ENCODE data around the gene NR6A1. TPM values are rescaled to one million over a fixed set of nuclear protein-coding genes. Genes with fewer than 3 reads are reported as not detected.

NR6A1 gene
- total and polyA plus RNA-seq, 2 of the 13 experiments (the other 11 are each of a cell fraction or from before 2014, with no cell fraction given): 28.1 to 31.5 TPM

DNA sequence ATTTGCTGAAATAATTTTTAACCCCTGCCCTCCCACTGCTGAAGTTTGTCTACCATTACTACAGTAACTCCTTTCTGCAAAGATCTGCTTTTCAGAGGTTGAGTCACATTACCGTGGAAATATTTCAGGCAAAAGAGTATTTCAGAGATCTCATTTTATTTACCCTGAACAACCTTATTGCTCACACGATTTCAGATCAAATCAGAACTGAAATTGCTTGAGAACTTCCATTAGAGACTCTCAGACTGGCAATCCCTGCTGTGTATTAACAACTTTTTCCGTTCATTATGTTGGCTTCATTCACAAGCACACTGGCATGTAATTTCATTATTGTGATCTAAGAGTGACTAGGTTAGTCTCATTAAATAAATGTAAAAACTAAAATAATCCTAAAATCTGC is 16.1 kb downstream of the NR6A1 start:
- Histone ChIP-seq H3K4me2 (ENCODE audit: low read depth, low read length) (no peak overlapping the region), H4K20me1 (ENCODE audit: insufficient read depth, low read length) (peaks cover 10% of the 10 kb centered on the region; the same call in 1 of the 2 replicates), H2AFZ (ENCODE audit: low read length) (no peak overlapping the region), H3K4me1 (ENCODE audit: insufficient read depth, low read length) (peaks cover 75% of the 10 kb centered on the region), H3K4me3 (replicated peaks in 1 of 3; ENCODE audit: insufficient read depth in 1 of 3, low read depth in 2 of 3, low read length in 3 of 3) (no peak overlapping the region), H3K79me2 (ENCODE audit: insufficient read depth, low read length) (peaks cover 84% of the 10 kb centered on the region), H3K9me3 (ENCODE audit: low read length) (no peaks in the 10 kb centered on the region), H3K9ac (ENCODE audit: insufficient read depth, low read depth, low read length) (no peak overlapping the region), H3K36me3 (replicated peaks in 1 of 2; ENCODE audit: control insufficient read depth in 1 of 2, insufficient read depth in 2 of 2, low read length in 2 of 2) (no peaks in the 10 kb centered on the region), H3K27ac (ENCODE audit: extremely low read length, insufficient read depth, low read length) (no peak overlapping the region), H3K27me3 (ENCODE audit: control insufficient read depth in 1 of 2, insufficient read depth in 2 of 2, low read length in 2 of 2) (no peaks in the 10 kb centered on the region; a peak in 1 of 5 replicates)
- 85% methylated on average over 3 of the region's 3 CpGs for WGBS (ENCODE audit: low lambda C conversion rate)
- no TSS peak for BruUV-seq (replicated peaks)
- in situ Hi-C loops (cut with HindIII; ENCODE audit: extremely low pct_ligation_motif_present, low pct_unique_long_range_greater_than_20kb) (loop anchor here (5.0 kb wide), 1 partner anchor 33 kb away; no protein-coding TSS in a partner anchor), intact Hi-C loops (cut with micrococcal nuclease; ENCODE audit: unreplicated experiment) (loop anchor here (2.0 to 5.0 kb wide), 3 partner anchors 42 to 203 kb away; no protein-coding TSS in a partner anchor)
- ATAC-seq: no peak
- FAIRE-seq: no peak
- no peak for TF ChIP-seq HMG20B (CRISPR knock-in tag; conservative IDR thresholded peaks at IDR 0.05)
- TF ChIP-seq ZNF782 (CRISPR knock-in tag; IDR thresholded peaks at IDR 0.05; ENCODE audit: borderline replicate concordance): no peak
- 0 out of 2 replicates have a peak, but pooled peaks have one; percentile 35 for TF ChIP-seq ZNF652 (CRISPR knock-in tag; IDR thresholded peaks at IDR 0.05; ENCODE audit: borderline replicate concordance, low read depth)
- TF ChIP-seq, protein P1, sequence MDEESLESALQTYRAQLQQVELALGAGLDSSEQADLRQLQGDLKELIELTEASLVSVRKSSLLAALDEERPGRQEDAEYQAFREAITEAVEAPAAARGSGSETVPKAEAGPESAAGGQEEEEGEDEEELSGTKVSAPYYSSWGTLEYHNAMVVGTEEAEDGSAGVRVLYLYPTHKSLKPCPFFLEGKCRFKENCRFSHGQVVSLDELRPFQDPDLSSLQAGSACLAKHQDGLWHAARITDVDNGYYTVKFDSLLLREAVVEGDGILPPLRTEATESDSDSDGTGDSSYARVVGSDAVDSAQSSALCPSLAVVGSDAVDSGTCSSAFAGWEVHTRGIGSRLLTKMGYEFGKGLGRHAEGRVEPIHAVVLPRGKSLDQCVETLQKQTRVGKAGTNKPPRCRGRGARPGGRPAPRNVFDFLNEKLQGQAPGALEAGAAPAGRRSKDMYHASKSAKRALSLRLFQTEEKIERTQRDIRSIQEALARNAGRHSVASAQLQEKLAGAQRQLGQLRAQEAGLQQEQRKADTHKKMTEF (CRISPR knock-in tag; IDR thresholded peaks at IDR 0.05): no peak
- TF ChIP-seq TARDBP (CRISPR knock-in tag; IDR thresholded peaks at IDR 0.05): no peak
- TF ChIP-seq ZNF557 (CRISPR knock-in tag; IDR thresholded peaks at IDR 0.05): no peak
- TF ChIP-seq ZNF598 (CRISPR knock-in tag; IDR thresholded peaks at IDR 0.05; ENCODE audit: borderline replicate concordance): no peak
- CTCF ChIA-PET (ENCODE audit: low intra/inter-chr PET ratio, low total read pairs): interaction anchor here (1.4 to 4.5 kb wide), 2 partner anchors 43 to 138 kb away, joined by 4 to 36 read pairs; no protein-coding TSS in a partner anchor
- POLR2A ChIA-PET: no interaction called here
- no peak for DNase-seq (ENCODE audit: low spot score)

DNA sequence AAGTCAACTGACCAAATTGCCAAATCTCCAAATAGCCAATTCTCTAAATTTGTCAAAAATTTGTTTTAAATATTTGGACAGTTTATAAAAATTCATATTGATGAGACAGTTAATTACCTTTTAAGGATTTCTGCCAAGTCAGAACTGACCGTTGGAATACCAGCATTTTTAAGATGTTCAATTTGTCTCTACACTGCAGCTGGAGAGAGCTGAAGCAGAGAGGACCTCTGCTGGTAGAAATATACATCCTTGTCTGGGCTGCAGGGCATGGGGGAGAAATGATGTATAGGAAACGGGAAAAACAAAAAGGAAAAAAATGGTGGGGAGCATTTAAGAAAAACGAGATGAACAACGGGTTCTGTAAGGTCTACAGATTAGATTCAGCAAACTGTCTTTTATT is 16.8 kb downstream of the NR6A1 start:
- ChIA-PET CTCF (ENCODE audit: low intra/inter-chr PET ratio, low total read pairs) (interaction anchor here (1.4 to 4.5 kb wide), 2 partner anchors 42 to 137 kb away, joined by 4 to 36 read pairs; no protein-coding TSS in a partner anchor), POLR2A (no interaction called here)
- in situ Hi-C loops (cut with HindIII; ENCODE audit: extremely low pct_ligation_motif_present, low pct_unique_long_range_greater_than_20kb) (no loop called here), intact Hi-C loops (cut with micrococcal nuclease; ENCODE audit: unreplicated experiment) (loop anchor here (2.0 kb wide), 2 partner anchors 41 to 137 kb away; no protein-coding TSS in a partner anchor)
- BruUV-seq (replicated peaks): no TSS peak
- Histone ChIP-seq H3K4me1 (ENCODE audit: insufficient read depth, low read length) (peaks cover 76% of the 10 kb centered on the region), H2AFZ (ENCODE audit: low read length) (no peak overlapping the region), H3K79me2 (ENCODE audit: insufficient read depth, low read length) (peaks cover 89% of the 10 kb centered on the region), H3K27ac (ENCODE audit: extremely low read length, insufficient read depth, low read length) (no peak overlapping the region), H4K20me1 (ENCODE audit: insufficient read depth, low read length) (peaks cover 10% of the 10 kb centered on the region; the same call in 1 of the 2 replicates), H3K36me3 (replicated peaks in 1 of 2; ENCODE audit: control insufficient read depth in 1 of 2, insufficient read depth in 2 of 2, low read length in 2 of 2) (no peaks in the 10 kb centered on the region), H3K27me3 (ENCODE audit: control insufficient read depth in 1 of 2, insufficient read depth in 2 of 2, low read length in 2 of 2) (no peaks in the 10 kb centered on the region; a peak in 1 of 5 replicates), H3K4me2 (ENCODE audit: low read depth, low read length) (no peak overlapping the region), H3K4me3 (replicated peaks in 1 of 3; ENCODE audit: insufficient read depth in 1 of 3, low read depth in 2 of 3, low read length in 3 of 3) (no peak overlapping the region), H3K9me3 (ENCODE audit: low read length) (no peaks in the 10 kb centered on the region), H3K9ac (ENCODE audit: insufficient read depth, low read depth, low read length) (no peak overlapping the region)
- no peak for DNase-seq (ENCODE audit: low spot score)
- TF ChIP-seq, protein P2, sequence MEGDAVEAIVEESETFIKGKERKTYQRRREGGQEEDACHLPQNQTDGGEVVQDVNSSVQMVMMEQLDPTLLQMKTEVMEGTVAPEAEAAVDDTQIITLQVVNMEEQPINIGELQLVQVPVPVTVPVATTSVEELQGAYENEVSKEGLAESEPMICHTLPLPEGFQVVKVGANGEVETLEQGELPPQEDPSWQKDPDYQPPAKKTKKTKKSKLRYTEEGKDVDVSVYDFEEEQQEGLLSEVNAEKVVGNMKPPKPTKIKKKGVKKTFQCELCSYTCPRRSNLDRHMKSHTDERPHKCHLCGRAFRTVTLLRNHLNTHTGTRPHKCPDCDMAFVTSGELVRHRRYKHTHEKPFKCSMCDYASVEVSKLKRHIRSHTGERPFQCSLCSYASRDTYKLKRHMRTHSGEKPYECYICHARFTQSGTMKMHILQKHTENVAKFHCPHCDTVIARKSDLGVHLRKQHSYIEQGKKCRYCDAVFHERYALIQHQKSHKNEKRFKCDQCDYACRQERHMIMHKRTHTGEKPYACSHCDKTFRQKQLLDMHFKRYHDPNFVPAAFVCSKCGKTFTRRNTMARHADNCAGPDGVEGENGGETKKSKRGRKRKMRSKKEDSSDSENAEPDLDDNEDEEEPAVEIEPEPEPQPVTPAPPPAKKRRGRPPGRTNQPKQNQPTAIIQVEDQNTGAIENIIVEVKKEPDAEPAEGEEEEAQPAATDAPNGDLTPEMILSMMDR (CRISPR knock-in tag; IDR thresholded peaks at IDR 0.05): peak; percentile 64
- no peak for TF ChIP-seq ZNF549 (CRISPR knock-in tag; IDR thresholded peaks at IDR 0.05)
- peak; percentile 63 for TF ChIP-seq STAG1 (CRISPR knock-in tag; IDR thresholded peaks at IDR 0.05)
- TF ChIP-seq, protein P3, sequence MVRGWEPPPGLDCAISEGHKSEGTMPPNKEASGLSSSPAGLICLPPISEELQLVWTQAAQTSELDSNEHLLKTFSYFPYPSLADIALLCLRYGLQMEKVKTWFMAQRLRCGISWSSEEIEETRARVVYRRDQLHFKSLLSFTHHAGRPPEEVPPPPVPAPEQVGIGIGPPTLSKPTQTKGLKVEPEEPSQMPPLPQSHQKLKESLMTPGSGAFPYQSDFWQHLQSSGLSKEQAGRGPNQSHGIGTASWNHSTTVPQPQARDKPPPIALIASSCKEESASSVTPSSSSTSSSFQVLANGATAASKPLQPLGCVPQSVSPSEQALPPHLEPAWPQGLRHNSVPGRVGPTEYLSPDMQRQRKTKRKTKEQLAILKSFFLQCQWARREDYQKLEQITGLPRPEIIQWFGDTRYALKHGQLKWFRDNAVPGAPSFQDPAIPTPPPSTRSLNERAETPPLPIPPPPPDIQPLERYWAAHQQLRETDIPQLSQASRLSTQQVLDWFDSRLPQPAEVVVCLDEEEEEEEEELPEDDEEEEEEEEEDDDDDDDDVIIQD (CRISPR knock-in tag; IDR thresholded peaks at IDR 0.05; ENCODE audit: low read depth): peak; percentile 27; the same call in 1 of the 2 replicates
- 39% methylated on average over 4 of the region's 4 CpGs for WGBS (ENCODE audit: low lambda C conversion rate)
- FAIRE-seq: peak; percentile 48
- peak; percentile 74 for ATAC-seq
